Epithelial cell of esophagus (primary cell): Measurements from ENCODE around the gene TOP3B.
A peak's percentile ranks its signal among the peaks of the same experiment; 100 is the strongest.

ENCODE experiments used
- DNase-seq: peaks from one replicate; pipeline ENCODE4 v3.0.0; 2010; ENCODE audit warnings: low read depth
- H3K4me3 ChIP-seq: 2 replicates; pipeline ENCODE4 v1.5.1; 2011; ENCODE audit warnings: mild to moderate bottlenecking, low read length, control low read depth
- CTCF ChIP-seq: IDR thresholded peaks from 2 replicates; pipeline ENCODE4 v1.5.1; 2011; ENCODE audit warnings: low read depth, mild to moderate bottlenecking, low read length, control low read depth, inconsistent platforms; ENCODE audit not compliant: insufficient read depth; ENCODE audit errors: missing control alignments

TOP3B gene

GRCh38 chr22:21972806-21973205 lies 9.8 kb downstream of the TOP3B start:
- TF ChIP-seq CTCF: no peak
- H3K4me3 ChIP-seq: no peak overlapping the region
- DNase-seq: no peak

- peak; percentile 32 for DNase-seq
- no peak overlapping the region for H3K4me3 ChIP-seq
- TF ChIP-seq CTCF: peak; percentile 81
Observed at GRCh38 chr22:21972293-21972779, 10.3 kb downstream of the TOP3B start.

DNA sequence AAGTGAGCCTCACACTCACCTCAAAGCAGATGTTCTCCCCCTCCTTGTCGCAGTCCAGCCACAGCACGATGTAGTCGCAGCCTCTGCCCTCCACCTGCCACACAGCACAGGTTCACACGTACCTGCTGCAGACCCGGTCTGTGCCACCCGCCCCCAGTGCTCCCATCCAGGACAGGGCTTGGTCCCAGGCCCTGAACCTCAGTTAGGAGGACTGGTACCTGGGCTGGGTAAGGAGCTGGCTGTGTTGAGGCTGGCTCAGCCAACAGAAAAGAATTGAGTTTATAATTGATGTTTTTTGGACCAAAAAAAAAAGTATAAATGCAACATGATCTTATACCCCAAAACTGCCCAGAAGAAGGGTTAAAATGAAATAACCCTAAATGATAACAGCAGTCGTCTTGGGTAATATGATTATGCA lies 10.7 kb downstream of the TOP3B start:
- no peak overlapping the region for H3K4me3 ChIP-seq
- no peak for DNase-seq
- TF ChIP-seq CTCF: no peak

DNA sequence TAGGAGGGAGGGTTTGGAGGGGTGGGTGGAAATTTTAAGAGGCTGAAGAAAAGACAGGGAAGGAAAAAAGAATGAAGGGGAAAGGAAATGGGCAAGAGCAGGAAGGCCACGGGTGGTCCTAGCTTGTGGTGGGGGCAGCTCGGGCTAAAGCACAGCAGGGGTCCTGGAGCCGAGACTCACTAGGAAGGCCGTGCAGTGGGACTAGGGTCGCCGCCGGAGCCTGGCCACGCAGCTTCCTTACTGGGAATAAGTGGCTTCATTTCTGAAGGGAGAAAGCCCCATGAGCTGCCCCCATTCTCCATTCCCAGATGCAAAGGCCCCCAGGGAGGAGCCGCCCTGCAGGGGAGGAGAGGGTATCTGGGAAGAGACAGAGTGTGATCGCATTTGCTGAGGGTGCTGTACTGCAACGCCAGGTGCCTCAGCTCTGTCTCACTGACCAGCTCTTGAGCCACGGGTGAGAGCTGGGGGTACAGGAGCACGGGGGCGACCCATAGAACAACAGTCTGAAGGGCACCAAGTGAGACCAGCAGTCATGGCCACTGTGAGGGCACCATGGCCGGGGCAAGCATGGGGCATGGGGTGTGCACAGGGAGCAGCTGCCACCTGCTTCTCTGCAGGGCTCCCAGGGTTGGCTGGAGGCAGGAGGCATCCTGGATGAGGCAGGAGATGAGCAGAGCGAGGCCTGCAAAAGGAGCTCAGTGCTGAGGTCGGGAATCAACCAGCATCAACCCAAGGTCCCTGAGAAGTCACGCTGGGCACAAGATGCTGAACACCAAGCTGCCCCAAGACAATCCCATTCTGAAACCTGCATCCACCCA lies 11.6 kb downstream of the TOP3B start:
- no peak overlapping the region for H3K4me3 ChIP-seq
- DNase-seq: no peak
- TF ChIP-seq CTCF: no peak

DNA sequence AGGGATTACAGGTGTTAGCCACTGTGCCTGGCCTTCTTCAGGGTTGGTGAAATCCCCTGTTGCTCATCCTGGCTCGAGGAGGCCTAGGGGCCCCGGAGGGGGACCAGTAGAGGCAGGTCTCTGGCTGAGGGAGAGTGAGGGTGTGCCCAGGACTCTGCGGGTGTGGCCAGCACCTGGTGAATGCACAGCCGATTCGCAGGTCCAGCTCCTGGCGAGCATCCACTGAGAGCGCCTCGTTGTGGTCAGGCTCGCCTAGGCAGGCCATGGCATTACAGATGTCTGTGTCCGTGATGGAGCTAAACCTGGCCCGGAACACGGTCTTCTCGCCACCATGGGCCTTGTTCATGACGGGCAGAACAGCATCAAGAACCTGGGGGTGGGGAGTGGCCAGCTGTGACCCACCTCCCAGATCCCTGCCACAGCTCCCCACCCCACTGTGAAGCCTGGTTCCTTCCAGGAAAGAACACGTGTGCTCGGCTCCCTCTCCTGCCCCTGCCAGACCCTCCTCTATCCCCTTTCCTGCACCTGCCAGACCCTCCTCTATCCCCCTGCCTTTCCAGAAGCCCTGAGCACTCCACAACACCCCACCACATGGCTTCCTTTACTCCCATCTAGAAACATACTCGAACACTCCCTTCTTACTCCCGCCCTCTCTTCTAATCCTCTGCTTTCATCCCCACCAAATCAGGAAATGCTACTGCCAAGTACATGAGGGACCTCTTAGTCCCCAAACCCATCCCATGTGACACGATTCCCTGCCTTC lies 12.4 kb downstream of the TOP3B start:
- TF ChIP-seq CTCF: peak; percentile 24
- peak; percentile 74 for DNase-seq

DNA sequence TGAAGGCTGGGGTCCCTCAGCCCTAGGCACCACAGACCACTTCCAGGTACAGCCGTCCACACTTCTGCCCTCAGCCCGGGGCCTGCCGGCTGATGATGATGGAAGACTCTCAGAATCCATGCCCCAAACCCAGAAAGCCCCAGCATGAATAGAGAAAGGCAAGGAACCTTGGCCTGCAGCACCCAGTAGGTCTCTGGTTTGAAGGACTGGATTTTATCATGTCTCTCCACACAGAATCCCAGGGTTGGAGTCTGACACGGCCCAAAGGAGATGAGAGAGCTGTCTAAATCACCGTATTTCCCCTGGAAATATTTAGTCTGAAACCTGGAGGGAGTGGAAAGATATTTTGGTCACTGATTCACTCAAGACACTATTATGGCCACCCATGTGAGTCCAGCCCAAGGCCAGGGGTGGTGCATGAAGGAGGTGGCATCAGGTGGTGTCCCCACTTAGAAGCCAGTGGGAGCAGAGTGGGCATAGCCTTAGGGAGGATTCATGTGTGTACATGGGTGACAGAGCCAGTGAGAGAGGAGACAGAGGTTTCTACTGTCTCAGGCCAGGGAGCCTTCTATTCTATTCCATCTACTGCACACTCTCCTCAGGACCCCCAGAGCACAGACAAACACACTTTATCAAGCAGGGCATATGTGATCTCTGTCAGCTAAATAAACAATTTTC lies 14.0 kb downstream of the TOP3B start:
- TF ChIP-seq CTCF: no peak
- no peak overlapping the region for H3K4me3 ChIP-seq
- DNase-seq: no peak

More for the DNA sequence above, 12.4 kb downstream of the TOP3B start:
- no peak overlapping the region for H3K4me3 ChIP-seq
